Effector memory CD4-positive, alpha-beta T cell (primary cell): ENCODE measurements around the gene GANC.
"Not testable (repeated sequence)": the region's sequence is repeated elsewhere in the genome, so short reads cannot be mapped to it uniquely, and the experiment has no call there.

Source experiments
- DNase-seq, 3 donors: peaks; one replicate each; pipeline ENCODE4 v3.0.0-alpha.2; 2020
- H3K27ac ChIP-seq: 2 replicates; pipeline ENCODE4 v1.7.0; 2013; ENCODE audit warnings: mild to moderate bottlenecking, low read length, moderate library complexity; ENCODE audit not compliant: insufficient read depth, poor library complexity, severe bottlenecking
- H3K27me3 ChIP-seq: replicated peaks from 2 replicates; pipeline ENCODE4 v1.7.0; 2013; ENCODE audit warnings: mild to moderate bottlenecking, low read length; ENCODE audit not compliant: insufficient read depth, control insufficient read depth, poor library complexity, severe bottlenecking
- H3K36me3 ChIP-seq: 2 replicates; pipeline ENCODE4 v1.7.0; 2013; ENCODE audit warnings: mild to moderate bottlenecking, low read length, moderate library complexity; ENCODE audit not compliant: control insufficient read depth, insufficient read depth
- H3K4me1 ChIP-seq: 2 replicates; pipeline ENCODE4 v1.7.0; 2013; ENCODE audit warnings: low read length, mild to moderate bottlenecking; ENCODE audit not compliant: control insufficient read depth, insufficient read depth, poor library complexity, severe bottlenecking
- H3K4me3 ChIP-seq: 2 replicates; pipeline ENCODE4 v1.7.0; 2013; ENCODE audit warnings: low read length, low read depth, mild to moderate bottlenecking; ENCODE audit not compliant: insufficient read depth, poor library complexity, severe bottlenecking
- H3K9me3 ChIP-seq: 2 replicates; pipeline ENCODE4 v1.7.0; 2013; ENCODE audit warnings: mild to moderate bottlenecking, low read length, moderate library complexity; ENCODE audit not compliant: control insufficient read depth
- total RNA-seq, 3 donors: gene quantifications; one replicate each; lab custom pipeline; 2026; lab: John Stamatoyannopoulos, UW

Gene GANC
- 21.8 to 31.2 (median 30.4) reads per million in 3 donors for total RNA-seq

GRCh38 chr15:42272939-42273899 is at the start of gene GANC, which contains the start of gene TMEM87A:
Gene GANC, plus strand, starts transcription at chr15:42273201. Its CDS starts 1,281 bp downstream, at chr15:42274482.
Gene TMEM87A, minus strand, starts transcription at chr15:42273433. Its CDS starts 35 bp downstream, at chr15:42273398.
- Histone ChIP-seq H3K4me3 (peak within 1 kb of the TSS; percentile 88), H3K27ac (peak within 1 kb of the TSS; percentile 96), H3K27me3 (no peaks in the 10 kb centered on the region), H3K36me3 (peaks cover 4% of the 10 kb centered on the region), H3K4me1 (peaks cover 31% of the 10 kb centered on the region), H3K9me3 (no peaks in the 10 kb centered on the region)
- DNase-seq, result peak; percentile 92 to 96 (median 94)

- peaks cover 69% of the 10 kb centered on the region for H3K36me3 ChIP-seq
- no peaks in the 10 kb centered on the region for H3K4me1 ChIP-seq
- no peaks in the 10 kb centered on the region for H3K27me3 ChIP-seq
- no peak for DNase-seq
- H3K4me3 ChIP-seq, result no peak overlapping the region
- H3K27ac ChIP-seq, result no peak overlapping the region
- no peaks in the 10 kb centered on the region for H3K9me3 ChIP-seq
These were observed 46.4 kb upstream of the GANC start for GRCh38 chr15:42226648-42227047.

GRCh38 chr15:42228036-42228435 is 45.0 kb upstream of the GANC start:
- Histone ChIP-seq H3K36me3 (peaks cover 70% of the 10 kb centered on the region), H3K4me1 (no peaks in the 10 kb centered on the region), H3K27me3 (no peaks in the 10 kb centered on the region), H3K27ac (no peak overlapping the region), H3K9me3 (no peaks in the 10 kb centered on the region), H3K4me3 (no peak overlapping the region)
- DNase-seq, result no peak

GRCh38 chr15:42228981-42229380 is 44.0 kb upstream of the GANC start:
- not testable (repeated sequence) for H3K27ac ChIP-seq, H3K9me3 ChIP-seq, H3K4me1 ChIP-seq, DNase-seq, H3K4me3 ChIP-seq, H3K27me3 ChIP-seq
- H3K36me3 ChIP-seq, result peaks cover 73% of the 10 kb centered on the region

- no peak for DNase-seq
These were observed 41.9 kb upstream of the GANC start for GRCh38 chr15:42231088-42231487.

GRCh38 chr15:42232606-42233005 is 40.4 kb upstream of the GANC start:
- Histone ChIP-seq H3K27ac (no peak overlapping the region), H3K4me3 (no peak overlapping the region), H3K36me3 (peaks cover 66% of the 10 kb centered on the region), H3K4me1 (no peaks in the 10 kb centered on the region), H3K9me3 (no peaks in the 10 kb centered on the region), H3K27me3 (no peaks in the 10 kb centered on the region)
- DNase-seq, result no peak

More at GRCh38 chr15:42231088-42231487, 41.9 kb upstream of the GANC start:
- Histone ChIP-seq H3K27ac (no peak overlapping the region), H3K4me1 (no peaks in the 10 kb centered on the region), H3K4me3 (no peak overlapping the region), H3K36me3 (peaks cover 66% of the 10 kb centered on the region), H3K27me3 (no peaks in the 10 kb centered on the region), H3K9me3 (no peaks in the 10 kb centered on the region)

GRCh38 chr15:42233107-42233506 is 39.9 kb upstream of the GANC start:
- H3K4me3 ChIP-seq, result no peak overlapping the region
- no peaks in the 10 kb centered on the region for H3K27me3 ChIP-seq
- peaks cover 68% of the 10 kb centered on the region for H3K36me3 ChIP-seq
- no peak overlapping the region for H3K27ac ChIP-seq
- no peaks in the 10 kb centered on the region for H3K4me1 ChIP-seq
- H3K9me3 ChIP-seq, result no peaks in the 10 kb centered on the region
- no peak for DNase-seq

- peaks cover 56% of the 10 kb centered on the region for H3K36me3 ChIP-seq
- no peak for DNase-seq
- H3K9me3 ChIP-seq, result no peaks in the 10 kb centered on the region
- H3K27me3 ChIP-seq, result no peaks in the 10 kb centered on the region
- no peak overlapping the region for H3K27ac ChIP-seq
- H3K4me1 ChIP-seq, result no peaks in the 10 kb centered on the region
- no peak overlapping the region for H3K4me3 ChIP-seq
These were observed 33.3 kb upstream of the GANC start for GRCh38 chr15:42239528-42240182.

- peaks cover 48% of the 10 kb centered on the region for H3K36me3 ChIP-seq
- DNase-seq, result no peak
- no peaks in the 10 kb centered on the region for H3K4me1 ChIP-seq
These were observed 32.2 kb upstream of the GANC start for GRCh38 chr15:42240823-42241222.

GRCh38 chr15:42253300-42253699 is 19.7 kb upstream of the GANC start:
- Histone ChIP-seq H3K27me3 (no peaks in the 10 kb centered on the region), H3K36me3 (peaks cover 18% of the 10 kb centered on the region), H3K9me3 (no peaks in the 10 kb centered on the region), H3K4me3 (no peak overlapping the region), H3K4me1 (no peaks in the 10 kb centered on the region), H3K27ac (no peak overlapping the region)
- no peak for DNase-seq

More at GRCh38 chr15:42240823-42241222, 32.2 kb upstream of the GANC start:
- Histone ChIP-seq H3K27me3 (no peaks in the 10 kb centered on the region), H3K9me3 (no peaks in the 10 kb centered on the region), H3K27ac (no peak overlapping the region), H3K4me3 (no peak overlapping the region)
